GM19395 (cell line): ENCODE measurements around the gene ANKRD44.

Source experiments
- ATAC-seq: cut with Tn5 transposase; IDR thresholded peaks from one replicate; pipeline ENCODE4 v1.9.1; 2021; ENCODE audit warnings: mild to moderate bottlenecking, moderate library complexity; ENCODE audit not compliant: unreplicated experiment

ANKRD44 gene

GRCh38 chr2:197265036-197265435 is 45.5 kb downstream of the ANKRD44 start:
- ATAC-seq = no peak

GRCh38 chr2:197264332-197264731 is 46.2 kb downstream of the ANKRD44 start:
- no peak for ATAC-seq

- ATAC-seq = no peak
Observed at GRCh38 chr2:197263077-197263476, 47.5 kb downstream of the ANKRD44 start.

- peak; percentile 77 for ATAC-seq
Observed at GRCh38 chr2:197261808-197262226, 48.8 kb downstream of the ANKRD44 start.

GRCh38 chr2:197259470-197259999 is 51.0 kb downstream of the ANKRD44 start:
- no peak for ATAC-seq

- no peak for ATAC-seq
Observed at GRCh38 chr2:197258580-197258979, 52.0 kb downstream of the ANKRD44 start.

GRCh38 chr2:197256547-197257170 is 53.9 kb downstream of the ANKRD44 start:
- ATAC-seq = no peak

- ATAC-seq = no peak
Observed at GRCh38 chr2:197256021-197256420, 54.6 kb downstream of the ANKRD44 start.

GRCh38 chr2:197255543-197255942 is 55.0 kb downstream of the ANKRD44 start:
- peak; percentile 94 for ATAC-seq

GRCh38 chr2:197254776-197255530 is 55.6 kb downstream of the ANKRD44 start:
- peak; percentile 53 for ATAC-seq

GRCh38 chr2:197251576-197251975 is 59.0 kb downstream of the ANKRD44 start:
- no peak for ATAC-seq

GRCh38 chr2:197251163-197251562 is 59.4 kb downstream of the ANKRD44 start:
- ATAC-seq = no peak

- no peak for ATAC-seq
Observed at GRCh38 chr2:197250084-197250397, 60.5 kb downstream of the ANKRD44 start.

- ATAC-seq = no peak
Observed at GRCh38 chr2:197249381-197250083, 61.0 kb downstream of the ANKRD44 start.

- peak; percentile 54 for ATAC-seq
Observed at GRCh38 chr2:197248623-197249022, 62.0 kb downstream of the ANKRD44 start.

- no peak for ATAC-seq
Observed at GRCh38 chr2:197248001-197248401, 62.6 kb downstream of the ANKRD44 start.

- ATAC-seq = peak; percentile 66
Observed at GRCh38 chr2:197247083-197247482, 63.5 kb downstream of the ANKRD44 start.

GRCh38 chr2:197245829-197246804 is 64.5 kb downstream of the ANKRD44 start:
- ATAC-seq = no peak

GRCh38 chr2:197244349-197244748 is 66.2 kb downstream of the ANKRD44 start:
- no peak for ATAC-seq

GRCh38 chr2:197242719-197243118 is 67.9 kb downstream of the ANKRD44 start:
- no peak for ATAC-seq

- no peak for ATAC-seq
Observed at GRCh38 chr2:197241596-197241995, 69.0 kb downstream of the ANKRD44 start.
